Stimulated activated CD8-positive, alpha-beta memory T cell treated with anti-CD3 and anti-CD28 coated beads, Interleukin-12 subunit alpha, Interleukin-12 subunit beta, amount 100 ng/mL, for 24 hours (primary cell): ENCODE measurements around the gene AKT3.

Source experiments
- DNase-seq: peaks from one replicate; pipeline ENCODE4 v3.0.0-alpha.2; 2020; ENCODE audit errors: extremely low read depth

Gene AKT3

DNA sequence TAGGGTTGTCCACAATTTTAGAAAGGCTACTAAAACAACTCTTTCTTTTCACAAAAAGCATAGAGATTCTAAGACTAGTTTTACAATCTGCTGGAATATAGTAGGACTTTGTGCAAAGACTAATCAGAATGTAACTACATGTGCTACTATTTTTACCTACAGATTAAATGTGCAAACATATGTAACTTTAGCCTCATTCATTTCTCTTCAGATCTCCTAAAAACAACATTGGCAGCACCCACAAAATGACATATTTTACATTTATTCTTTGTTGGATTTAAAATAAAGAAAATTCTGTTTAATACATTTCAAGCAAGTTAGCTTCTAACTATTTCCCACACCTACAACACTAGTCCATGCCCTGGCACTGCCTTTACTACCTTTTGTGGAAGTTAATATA is 292.2 kb downstream of the AKT3 start:
- no peak for DNase-seq

DNA sequence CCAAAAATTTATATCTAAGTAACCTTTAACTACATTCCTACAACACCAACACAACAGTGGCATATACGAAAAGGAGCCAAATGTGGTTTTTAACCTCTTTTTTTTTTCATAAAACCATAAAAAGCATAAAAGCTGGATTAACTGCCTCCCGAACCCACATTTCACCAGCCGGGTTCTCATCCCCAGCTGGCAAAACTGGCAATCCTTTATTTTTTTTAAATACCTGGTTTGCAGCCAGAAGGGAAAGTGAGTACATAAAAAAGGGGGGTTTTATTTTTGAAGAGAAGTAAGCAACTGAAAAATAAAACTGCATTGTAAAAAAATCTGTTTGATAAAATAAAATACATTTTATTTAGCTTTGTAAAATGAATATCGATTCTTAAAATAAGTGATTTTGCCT is 295.4 kb downstream of the AKT3 start:
- DNase-seq, result no peak

DNA sequence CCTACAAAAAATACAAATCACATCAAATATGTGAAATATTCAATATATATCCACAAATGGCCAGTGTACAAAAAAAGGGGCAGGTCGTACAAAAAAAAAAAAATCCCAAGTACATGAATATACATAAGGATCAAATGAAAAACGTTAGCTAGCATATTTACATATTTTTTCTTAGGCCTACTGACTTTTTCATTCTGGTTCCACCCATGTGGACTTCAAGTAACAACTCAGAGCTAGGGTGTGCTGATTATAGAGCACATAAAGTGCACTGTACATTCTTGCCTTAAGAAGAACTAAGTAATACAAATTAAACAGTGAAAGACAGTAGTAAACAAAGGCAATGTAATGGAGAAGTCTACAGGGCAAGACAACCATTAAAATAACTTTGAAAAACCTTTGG is 297.0 kb downstream of the AKT3 start:
- no peak for DNase-seq

DNA sequence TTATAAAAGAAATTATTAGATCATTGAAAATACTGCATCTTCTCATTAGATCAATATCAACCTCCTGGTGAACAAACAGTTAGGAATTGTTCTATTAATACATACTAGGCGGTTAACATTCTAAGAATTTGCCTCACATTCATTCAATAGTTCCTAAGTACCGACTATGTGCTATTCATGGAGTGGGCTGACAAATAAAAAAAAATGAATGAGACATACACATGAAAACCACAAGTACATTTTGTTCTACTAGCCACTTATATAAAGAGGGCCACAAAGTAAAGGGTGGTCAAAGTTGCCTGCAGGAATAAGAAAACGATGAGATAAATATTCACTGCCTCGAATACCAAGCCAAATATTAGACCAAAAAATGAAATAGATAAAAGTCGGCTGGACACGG is 299.8 kb downstream of the AKT3 start:
- no peak for DNase-seq

DNA sequence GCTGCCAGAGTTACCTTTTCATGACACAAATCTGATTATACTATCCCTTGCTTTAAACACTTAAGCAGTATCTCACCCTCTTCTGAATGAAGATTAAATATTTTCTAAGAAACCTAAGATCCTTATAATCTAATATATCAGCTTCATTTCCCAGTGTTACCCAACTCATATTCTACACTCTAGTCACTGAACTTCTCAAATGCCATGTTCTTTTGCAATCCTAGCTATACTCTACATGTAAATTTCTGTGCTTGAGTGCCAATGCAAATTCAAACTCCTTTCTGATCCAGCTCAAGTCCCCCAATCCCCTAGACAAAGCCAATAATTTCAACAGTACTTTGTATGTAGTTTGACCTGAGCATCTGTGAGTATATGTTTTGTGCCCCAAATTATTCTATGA is 300.3 kb downstream of the AKT3 start:
- no peak for DNase-seq

DNA sequence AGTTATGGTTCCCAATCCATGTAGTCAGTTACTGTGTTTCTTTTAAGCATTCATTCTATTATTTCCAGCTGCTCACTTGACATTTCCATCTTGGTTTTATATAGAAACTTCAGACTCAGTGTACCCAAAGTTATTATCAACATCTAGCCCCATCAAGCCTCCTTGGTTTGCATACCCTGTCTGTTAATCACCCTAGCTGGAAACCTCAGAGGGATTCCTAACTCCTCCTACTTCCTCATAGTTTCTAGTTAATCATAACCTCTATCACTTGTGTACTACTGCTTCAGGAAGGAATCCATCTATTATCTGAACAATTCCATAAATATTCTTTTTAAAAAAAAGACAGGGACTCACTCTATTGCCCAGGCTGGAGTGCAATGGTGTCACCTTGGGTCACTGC is 300.9 kb downstream of the AKT3 start:
- DNase-seq, result no peak

DNA sequence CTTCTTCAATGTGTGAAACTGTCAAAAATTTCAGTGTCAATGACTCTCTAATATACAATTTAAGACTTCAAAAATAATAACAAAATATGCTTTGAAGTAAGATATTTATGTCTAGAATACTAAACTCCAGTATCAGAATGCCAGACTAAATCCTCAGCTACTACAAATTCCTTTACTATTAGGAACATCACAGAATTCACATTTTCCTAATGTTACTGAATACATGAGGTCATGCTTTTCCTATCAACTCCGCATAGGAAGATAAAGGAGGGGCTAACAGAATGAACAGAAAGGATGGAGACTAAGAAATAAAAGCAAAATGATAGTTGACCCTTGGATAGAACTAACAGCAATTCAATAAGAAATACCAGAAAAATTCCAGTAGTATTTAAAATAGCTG is 301.5 kb downstream of the AKT3 start:
- DNase-seq, result no peak

DNA sequence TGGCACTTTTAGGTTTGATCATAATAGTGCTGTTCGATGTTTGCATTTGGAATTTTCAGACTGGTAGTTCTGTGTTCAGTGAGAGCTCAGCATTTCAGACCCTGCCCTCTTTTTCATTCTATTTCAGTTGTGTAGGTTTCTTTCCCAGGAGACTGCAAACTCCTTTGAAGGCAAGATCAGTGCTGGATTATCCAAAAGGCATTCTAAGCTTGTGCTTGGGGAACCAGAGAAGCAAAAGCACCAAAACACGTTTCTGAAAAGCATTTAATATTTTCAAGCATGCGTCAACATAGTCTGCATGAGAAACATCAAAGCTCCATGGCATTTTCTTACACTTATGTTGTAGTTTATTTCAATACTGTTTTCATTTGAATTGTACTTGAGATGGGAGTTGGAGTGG is 302.2 kb downstream of the AKT3 start:
- DNase-seq, result no peak

DNA sequence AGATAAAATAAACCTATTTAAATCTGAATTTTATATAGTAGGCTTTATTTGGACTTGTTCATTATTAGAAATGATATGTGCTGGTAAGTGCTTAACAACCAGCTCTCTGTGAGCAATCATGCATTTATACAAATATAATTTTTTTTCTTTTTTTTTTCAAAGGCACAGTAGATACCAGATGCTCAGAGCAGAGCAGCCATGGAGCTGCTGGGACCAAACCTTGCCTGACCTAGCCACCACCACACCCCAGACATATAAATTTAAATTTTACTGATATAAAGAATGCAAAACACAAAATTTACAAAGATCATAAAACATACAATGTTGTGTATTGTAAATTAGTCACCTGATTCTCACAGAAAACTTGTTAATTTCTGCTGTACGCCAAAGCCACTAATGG is 303.6 kb downstream of the AKT3 start:
- no peak for DNase-seq

DNA sequence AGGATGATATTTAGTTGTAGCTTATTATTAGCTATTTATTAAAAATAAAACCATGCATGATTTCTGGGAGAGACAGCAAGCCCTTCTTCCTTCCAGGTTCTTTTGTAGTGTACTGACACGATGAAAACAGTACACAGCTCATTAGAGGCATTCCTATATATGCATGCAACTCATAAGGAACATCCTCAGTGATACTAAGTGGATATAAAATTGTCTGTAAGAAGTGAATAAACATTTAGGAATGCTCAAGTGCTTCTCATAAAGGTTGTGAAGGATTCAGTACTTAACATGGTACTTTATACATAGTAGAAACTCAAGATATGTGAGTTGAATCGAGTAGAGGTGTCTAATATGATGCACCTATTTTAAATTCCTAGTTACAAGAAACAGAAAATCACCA is 306.5 kb downstream of the AKT3 start:
- no peak for DNase-seq

DNA sequence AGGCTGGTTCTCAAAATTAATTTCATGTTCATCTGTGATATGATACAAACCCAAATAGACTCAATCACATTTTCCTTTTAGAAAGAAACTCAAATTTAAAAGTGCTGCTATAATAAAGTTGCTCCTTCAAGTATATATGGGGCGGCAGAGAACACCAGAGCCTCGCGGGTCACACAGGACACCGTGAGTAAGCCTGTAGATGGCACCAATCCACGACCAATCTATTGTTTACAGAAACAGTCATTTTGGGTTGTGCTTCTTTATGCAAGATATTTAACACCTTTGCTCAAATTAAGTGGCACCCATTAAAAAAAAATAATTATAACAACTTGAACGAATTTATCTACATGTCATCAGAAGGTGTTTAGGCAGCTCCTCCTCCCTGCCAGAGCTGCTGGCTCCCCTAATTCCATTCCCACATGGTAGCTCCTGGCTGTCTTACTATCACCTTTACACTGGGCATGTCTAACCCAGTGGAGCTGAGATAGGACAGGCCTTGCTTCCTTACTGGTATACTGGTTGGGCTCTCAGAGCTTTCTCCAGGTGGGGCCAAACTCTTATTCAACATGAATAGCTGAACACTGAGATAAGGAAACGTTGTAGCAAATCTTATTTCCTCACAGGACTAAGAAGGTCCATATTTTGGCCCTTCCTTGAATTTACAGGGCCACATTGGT is 307.2 kb downstream of the AKT3 start:
- DNase-seq, result no peak

DNA sequence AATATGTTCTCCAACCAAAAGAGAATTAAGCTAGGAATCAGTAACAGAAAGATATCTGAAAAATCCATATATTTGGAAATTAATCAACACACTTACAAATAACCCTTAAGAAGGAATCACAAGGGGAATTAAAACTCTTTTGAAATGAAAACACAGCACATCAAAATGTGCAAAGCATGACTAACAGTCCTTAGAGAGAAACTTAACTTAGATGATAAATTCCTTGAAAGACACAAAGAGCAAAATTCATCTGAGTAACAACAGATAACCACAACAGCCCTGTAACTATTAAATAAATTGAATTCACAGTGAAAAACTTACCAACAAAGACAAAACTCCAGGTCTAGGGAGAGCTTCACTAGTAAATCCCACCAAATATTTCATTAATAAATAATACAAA is 310.4 kb downstream of the AKT3 start:
- DNase-seq, result no peak

DNA sequence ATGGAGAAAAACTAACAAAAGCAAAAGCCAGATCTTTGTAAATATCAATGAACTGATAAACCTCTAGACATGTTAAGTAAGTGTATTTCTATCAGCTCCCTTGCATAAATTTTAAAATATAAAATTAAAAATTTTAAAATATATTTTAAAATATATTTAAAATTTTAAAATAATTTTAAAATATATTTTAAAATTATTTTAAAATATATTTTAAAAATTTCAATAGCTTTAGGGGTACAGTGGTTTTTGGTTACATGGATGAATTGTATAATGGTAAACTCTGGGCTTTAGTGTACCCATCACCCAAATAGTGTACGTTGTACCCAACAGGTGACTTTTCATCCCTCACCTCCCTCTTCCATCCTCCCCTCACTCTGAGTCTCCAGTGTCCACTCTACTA is 315.0 kb downstream of the AKT3 start:
- no peak for DNase-seq

DNA sequence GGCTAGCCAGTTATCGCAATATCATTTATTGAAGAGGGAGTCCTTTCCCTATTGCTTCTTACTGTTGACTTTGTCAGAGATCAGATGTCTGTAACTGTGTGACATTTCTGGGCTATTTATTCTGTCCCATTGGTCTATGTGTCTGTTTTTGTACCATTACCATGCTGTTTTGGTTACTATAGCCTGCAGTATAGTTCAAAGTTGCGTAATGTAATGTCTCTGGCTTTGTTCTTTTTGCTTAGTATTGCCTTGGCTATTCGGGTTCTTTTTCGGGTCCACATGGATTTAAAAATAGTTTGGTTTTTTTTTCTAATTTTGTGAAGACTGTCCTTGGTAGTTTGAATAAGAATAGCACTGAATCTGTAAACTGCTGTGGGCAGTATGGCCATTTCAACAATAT is 320.5 kb downstream of the AKT3 start:
- DNase-seq, result no peak

DNA sequence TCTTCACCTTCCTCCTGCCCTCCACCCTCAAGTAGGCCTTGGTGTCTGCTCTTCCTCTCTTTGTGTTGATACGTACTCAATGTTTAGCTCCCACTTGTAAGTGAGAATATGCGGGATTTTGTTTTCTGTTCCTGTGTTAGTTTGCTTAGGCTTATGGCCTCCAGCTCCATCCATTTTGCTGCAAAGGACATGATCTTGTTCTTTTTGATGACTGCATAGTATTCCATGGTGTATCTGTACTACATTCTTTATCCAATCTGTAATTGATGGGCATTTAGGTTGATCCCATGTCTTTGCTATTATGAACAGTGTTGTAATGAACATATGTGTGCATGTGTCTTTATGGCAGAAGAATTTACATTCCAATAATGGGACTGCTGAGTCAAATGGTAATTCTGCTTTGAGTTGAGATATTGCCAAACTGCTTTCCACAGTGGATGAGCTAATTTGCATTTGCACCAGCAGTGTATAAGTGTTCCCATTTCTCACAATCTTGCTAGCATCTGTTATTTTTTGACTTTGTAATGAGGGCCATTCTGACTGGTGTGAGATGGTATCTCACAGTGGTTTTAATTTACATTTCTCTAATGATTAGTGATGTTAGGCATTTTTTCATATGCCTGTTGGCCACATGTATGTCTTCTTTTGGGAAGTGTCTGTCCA is 321.5 kb downstream of the AKT3 start:
- no peak for DNase-seq

DNA sequence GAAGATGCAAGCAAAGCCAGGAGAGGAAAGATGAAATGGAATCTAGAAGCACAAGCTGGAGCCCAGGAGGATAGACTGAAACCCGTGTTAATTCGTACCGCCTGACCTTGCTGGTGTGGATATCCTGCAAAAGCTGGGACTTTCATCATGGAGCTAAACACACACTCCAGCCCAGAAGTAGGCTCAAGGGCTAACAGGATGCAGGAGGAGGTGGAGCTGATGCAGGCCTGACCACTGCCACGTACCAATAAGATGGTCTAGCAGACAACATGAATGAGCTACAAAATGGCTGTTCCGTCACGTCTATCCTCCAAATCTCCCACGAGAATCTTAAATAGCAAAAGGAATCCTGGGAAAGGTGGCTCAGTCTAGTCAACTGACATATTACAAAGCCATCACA is 323.9 kb downstream of the AKT3 start:
- DNase-seq, result no peak

DNA sequence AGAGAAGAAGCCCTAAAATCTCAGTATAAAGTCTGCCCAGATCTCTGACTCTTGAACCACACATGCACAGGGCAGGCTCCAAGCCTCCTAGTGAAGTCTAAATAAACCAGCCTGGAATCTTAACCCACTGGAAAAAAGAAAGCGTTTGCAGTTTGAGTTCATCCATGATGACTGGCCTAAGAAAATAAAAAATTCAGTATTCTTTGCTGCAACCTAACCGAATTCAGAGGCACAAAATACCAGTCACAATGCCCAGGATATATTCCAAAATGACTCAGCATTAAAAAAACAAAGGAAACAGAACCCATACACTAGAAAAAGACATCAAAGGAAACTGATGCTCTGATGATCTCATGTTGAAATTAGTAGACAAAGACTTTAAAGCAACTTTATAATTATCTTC is 325.0 kb downstream of the AKT3 start:
- DNase-seq, result no peak

DNA sequence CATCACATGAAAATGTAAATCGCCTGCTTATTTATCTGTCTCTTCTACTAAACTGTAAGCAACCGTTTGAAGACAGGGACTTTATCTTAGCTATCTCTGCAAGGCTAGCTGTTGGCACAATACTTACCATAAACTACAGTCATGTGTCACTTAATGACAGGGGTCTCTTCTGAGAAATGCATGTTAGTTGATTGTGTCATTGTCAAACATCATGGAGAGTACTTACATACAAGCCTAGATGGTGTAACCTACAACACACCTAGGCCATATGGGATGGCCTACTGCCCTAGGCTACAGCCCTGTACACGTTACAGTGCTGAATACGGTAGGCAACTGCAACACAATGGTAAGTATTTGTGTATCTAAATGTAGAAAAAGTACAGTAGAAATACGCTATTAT is 326.3 kb downstream of the AKT3 start:
- no peak for DNase-seq

DNA sequence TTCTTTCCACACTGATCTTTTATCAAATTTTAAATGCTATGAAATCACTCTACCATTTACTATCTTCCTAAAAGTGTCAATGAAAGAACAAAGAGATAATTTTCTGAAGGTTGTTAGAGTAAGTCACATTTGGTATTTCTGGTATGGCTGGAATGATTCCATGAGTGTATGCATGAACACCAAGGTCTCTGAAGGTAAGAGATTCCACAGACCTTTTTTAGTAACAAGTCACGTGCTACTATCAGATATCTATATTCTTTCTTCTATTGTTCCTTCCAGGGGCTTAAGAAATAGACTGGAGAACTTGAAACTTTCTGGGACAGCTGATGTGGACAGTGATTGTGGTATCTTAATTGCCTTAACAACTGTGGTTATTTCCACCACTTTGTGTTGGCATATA is 329.2 kb downstream of the AKT3 start:
- no peak for DNase-seq

DNA sequence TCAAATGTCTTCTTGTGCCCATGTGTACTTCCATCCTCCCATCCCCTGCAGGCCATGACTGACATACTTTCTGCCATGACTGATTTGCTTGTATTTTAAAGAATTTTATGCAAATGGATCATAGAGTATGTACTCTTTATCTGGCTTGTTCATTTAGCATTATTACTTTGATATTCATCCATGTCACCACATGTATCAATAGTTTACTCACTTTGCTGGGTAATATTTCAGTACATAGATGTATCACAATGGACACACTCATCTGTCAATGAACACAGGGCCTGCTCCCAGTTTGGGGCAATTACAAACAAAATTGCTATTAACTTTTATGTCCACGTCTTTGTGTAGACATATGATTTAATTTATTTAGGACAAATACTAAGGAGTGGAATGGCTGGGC is 335.1 kb downstream of the AKT3 start:
- no peak for DNase-seq

DNA sequence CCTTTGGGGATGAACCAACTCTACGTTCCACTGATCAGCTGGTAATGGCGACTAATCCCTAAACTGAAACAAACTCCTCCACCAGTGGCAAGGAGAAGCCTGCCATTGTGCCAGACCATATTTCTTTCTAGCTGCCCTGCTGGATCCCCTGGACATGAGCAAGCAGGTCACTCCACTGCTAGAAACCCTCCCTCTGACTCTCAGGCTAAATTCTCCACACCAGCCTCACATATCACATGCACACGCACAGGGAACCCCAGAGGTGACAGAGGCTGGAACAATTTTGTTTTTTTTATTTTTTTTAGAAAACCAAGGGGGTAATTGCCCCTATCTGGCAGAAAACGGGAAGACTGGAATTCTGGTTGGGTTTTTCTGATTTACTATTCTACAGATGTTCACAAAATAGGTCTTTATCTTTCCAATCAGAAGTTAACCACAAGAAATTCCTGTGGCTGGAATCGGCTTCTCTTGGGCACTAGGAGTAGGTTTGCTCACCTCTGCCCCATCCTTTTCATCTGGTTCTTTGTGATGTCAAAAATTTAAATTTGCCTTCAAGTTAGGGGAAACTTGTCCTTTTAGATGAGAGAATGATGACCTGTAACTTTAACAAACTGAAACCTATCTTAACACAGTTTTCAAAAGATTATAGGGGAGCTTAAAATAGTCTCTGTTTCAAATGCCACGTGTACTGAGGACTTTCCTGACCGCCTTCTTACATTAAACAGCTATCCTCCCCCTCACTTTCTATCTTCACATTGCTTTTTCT is 336.1 kb downstream of the AKT3 start:
- DNase-seq, result no peak

DNA sequence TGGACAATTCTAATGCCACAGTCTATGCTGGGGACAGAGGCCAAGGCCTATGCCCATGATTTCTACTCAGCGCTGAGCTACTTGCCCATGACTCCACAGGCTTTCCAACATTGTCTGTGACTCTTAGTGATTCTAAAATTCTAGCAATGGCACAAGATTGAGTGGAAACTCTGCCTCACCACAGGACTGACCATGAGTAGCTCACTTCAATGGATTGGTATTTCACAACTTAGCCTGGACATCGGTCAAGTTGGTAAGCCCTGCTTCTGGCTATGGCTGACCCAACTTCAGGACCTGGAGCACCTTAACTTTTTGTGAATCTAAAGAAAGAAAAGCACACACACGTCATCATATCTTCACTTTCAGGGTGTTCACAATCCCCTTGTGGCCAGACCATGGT is 339.1 kb downstream of the AKT3 start:
- no peak for DNase-seq

DNA sequence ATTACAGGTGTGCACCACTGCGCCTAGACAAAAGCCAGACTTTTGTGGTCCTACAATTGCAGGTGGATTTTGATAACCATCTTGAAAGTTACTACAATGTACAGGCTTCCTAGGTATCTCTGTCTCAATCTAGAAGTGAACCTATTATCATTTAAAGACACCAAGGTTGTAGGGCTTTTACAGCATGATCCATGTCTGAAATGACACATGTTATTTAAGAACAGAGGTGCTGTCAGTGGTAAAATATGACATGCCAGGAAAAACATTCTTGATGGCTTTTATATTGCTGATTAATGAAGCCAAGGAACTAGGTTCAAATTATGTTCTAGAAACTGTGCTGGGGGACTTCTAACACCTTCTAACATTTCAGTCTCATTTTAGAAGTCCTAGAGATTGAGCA is 341.1 kb downstream of the AKT3 start:
- DNase-seq, result no peak
